GM23248 (cell line): ENCODE results near the gene ADGRL3.

Experiments used
- EZH2 ChIP-seq: fragments of 200-600 bp; sonication (generic); IDR thresholded peaks from 2 replicates; pipeline ENCODE4 v1.6.1; 2018; ENCODE audit warnings: antibody characterized with exemption, mild to moderate bottlenecking; ENCODE audit not compliant: insufficient read depth, poor library complexity, severe bottlenecking
- EZH2phosphoT487 ChIP-seq: fragments of 200-600 bp; sonication (generic); IDR thresholded peaks from 2 replicates; pipeline ENCODE4 v1.6.1; 2018; ENCODE audit warnings: antibody characterized with exemption, moderate library complexity, mild to moderate bottlenecking, low read depth; ENCODE audit not compliant: insufficient read depth

DNA sequence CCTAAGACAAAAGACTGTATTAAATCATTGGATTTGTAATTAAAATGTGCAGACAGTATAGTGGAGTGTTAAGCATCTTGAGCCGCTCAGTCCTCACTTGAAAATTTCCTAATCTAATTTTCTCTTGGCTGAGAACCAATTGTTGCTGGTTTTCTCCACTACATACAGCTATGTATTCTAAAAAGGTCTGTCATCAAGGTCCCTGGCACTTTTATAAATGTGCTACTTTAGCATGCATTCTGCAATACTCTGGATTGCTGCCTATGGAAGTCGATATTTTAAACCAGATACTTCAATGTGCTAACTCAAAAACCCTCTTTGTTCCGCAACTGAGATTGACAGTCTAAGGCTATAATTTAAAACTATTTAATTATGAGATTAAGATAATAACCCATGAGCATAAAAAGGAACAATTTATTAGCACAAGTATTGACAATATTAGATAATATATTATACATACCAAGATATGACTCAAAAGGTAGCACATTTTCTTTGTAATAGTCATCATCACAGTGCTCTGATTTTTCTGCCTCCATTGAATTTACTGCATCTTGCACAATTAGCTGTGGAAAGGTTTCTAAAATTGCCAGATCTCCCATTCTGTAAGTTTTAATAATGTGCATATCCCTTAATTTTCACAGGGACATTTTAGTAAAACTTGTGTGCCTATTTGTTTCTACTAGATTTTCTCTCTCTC lies 815.1 kb downstream of the ADGRL3 start:
- TF ChIP-seq EZH2 (no peak), EZH2phosphoT487 (no peak)
